ENCODE data around the gene ELFN2. TPM values are rescaled to one million over a fixed set of nuclear protein-coding genes. Genes with fewer than 3 reads are reported as not detected.

The ELFN2 gene
- polyA plus RNA-seq, 2 of the 4 experiments (the other 2 are of a cell fraction) = 0.94 to 8.1 TPM

GRCh38 chr22:37328017-37328416 lies 99.3 kb downstream of the ELFN2 start:
- FAIRE-seq (no peak), ATAC-seq (peak in 1 of 2 experiments; percentile 20; a peak in 3 of 6 replicates)
- POLR2A ChIA-PET = no interaction called here

DNA sequence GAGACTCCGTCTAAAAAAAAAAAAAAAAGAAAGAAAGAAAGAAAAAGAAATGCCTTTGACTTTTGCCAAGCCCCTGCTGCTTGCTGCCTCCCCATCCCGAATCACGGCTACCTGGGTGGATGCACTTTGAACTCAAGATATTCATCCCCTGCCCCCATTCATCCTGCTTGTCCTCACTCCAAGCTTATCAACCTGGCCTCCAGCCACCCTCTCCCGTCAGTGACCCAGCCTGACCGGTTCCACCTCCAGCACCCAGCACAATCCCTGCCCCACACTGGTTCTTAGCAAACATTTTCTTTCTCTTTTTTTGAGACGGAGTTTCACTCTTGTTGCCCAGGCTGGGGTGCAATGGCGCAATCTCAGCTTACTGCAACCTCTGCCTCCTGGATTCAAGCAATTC lies 100.6 kb downstream of the ELFN2 start:
- Histone ChIP-seq H3K9me3 (peaks cover 3% of the 10 kb centered on the region; the same call in 1 of the 3 replicates), H3K4me1 (peaks cover 77% of the 10 kb centered on the region), H3K4me2 (no peak overlapping the region), H3K4me3 (no peak overlapping the region), H3K27ac (peak overlapping the region; percentile 17 to 94; a peak in 5 of 6 replicates)
- FAIRE-seq (no peak), DNase-seq (ENCODE audit: low read depth in 1 of 2, low spot score in 1 of 2) (no peak), ATAC-seq (no peak)
- 64% methylated on average over 7 of the region's 7 CpGs for WGBS (ENCODE audit: missing lambda C conversion rate)
- ChIA-PET CTCF (interaction anchor here (2.4 kb wide), 1 partner anchor 10 kb away, joined by 12 read pairs; no protein-coding TSS in a partner anchor), POLR2A (no interaction called here)
- TF ChIP-seq, protein P1, sequence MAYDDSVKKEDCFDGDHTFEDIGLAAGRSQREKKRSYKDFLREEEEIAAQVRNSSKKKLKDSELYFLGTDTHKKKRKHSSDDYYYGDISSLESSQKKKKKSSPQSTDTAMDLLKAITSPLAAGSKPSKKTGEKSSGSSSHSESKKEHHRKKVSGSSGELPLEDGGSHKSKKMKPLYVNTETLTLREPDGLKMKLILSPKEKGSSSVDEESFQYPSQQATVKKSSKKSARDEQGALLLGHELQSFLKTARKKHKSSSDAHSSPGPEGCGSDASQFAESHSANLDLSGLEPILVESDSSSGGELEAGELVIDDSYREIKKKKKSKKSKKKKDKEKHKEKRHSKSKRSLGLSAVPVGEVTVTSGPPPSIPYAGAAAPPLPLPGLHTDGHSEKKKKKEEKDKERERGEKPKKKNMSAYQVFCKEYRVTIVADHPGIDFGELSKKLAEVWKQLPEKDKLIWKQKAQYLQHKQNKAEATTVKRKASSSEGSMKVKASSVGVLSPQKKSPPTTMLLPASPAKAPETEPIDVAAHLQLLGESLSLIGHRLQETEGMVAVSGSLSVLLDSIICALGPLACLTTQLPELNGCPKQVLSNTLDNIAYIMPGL (CRISPR knock-in tag; IDR thresholded peaks at IDR 0.05; ENCODE audit: borderline replicate concordance) = no peak
- TF ChIP-seq PBX3 (IDR thresholded peaks at IDR 0.05) = no peak
- TF ChIP-seq PHF8 (IDR thresholded peaks at IDR 0.05; ENCODE audit: borderline replicate concordance, low read depth) = no peak
- TF ChIP-seq FOSB (CRISPR knock-in tag; IDR thresholded peaks at IDR 0.05) = no peak
- no peak for TF ChIP-seq CBX8 (IDR thresholded peaks at IDR 0.05)
- no peak for TF ChIP-seq NFE2L2 (conservative IDR thresholded peaks at IDR 0.05; ENCODE audit: low read length)
- no peak for TF ChIP-seq JUNB (IDR thresholded peaks at IDR 0.05)
- no peak for TF ChIP-seq HOXB5 (CRISPR knock-in tag; IDR thresholded peaks at IDR 0.05)
- no peak for TF ChIP-seq RNF2 (IDR thresholded peaks at IDR 0.05; ENCODE audit: borderline replicate concordance, low read depth)
- no peak for TF ChIP-seq EHMT2 (IDR thresholded peaks at IDR 0.05; ENCODE audit: low read depth)

More at GRCh38 chr22:37328017-37328416, 99.3 kb downstream of the ELFN2 start:
- peak in 1 of 2 experiments; percentile 67 for DNase-seq (ENCODE audit: low read depth in 1 of 2, low spot score in 1 of 2)
- Histone ChIP-seq H3K9me3 (peaks cover 3% of the 10 kb centered on the region; the same call in 1 of the 3 replicates), H3K27ac (peak overlapping the region; percentile 67 to 94), H3K4me2 (peak overlapping the region; percentile 47), H3K4me1 (peaks cover 80% of the 10 kb centered on the region), H3K4me3 (no peak overlapping the region)
- WGBS (ENCODE audit: missing lambda C conversion rate) = 25% methylated on average over 8 of the region's 8 CpGs
- CTCF ChIA-PET = interaction anchor here (0.7 to 1.8 kb wide), 4 partner anchors 11 to 1572 kb away, joined by 3 to 6 read pairs (median 4); no protein-coding TSS in a partner anchor
- TF ChIP-seq CHD4 (IDR thresholded peaks at IDR 0.05; ENCODE audit: borderline replicate concordance) (no peak), RARB (CRISPR knock-in tag; IDR thresholded peaks at IDR 0.05) (no peak), MAX (IDR thresholded peaks at IDR 0.05) (peak; percentile 41; the same call in 1 of the 2 replicates), EHF (CRISPR knock-in tag; IDR thresholded peaks at IDR 0.05) (no peak), RFX5 (IDR thresholded peaks at IDR 0.05) (no peak), KDM5A (IDR thresholded peaks at IDR 0.05) (no peak), CHD2 (IDR thresholded peaks at IDR 0.05; ENCODE audit: low read length, partially characterized antibody) (no peak), NR3C1 (IDR thresholded peaks at IDR 0.05) (no peak), GATA3 (IDR thresholded peaks at IDR 0.05; ENCODE audit: borderline replicate concordance) (peak; percentile 22; the same call in 1 of the 2 replicates), NPAS2 (CRISPR knock-in tag; IDR thresholded peaks at IDR 0.05; ENCODE audit: borderline replicate concordance) (no peak), JUNB (IDR thresholded peaks at IDR 0.05) (peak; percentile 69), PBX3 (IDR thresholded peaks at IDR 0.05) (no peak), RNF2 (IDR thresholded peaks at IDR 0.05; ENCODE audit: borderline replicate concordance, low read depth) (no peak), CEBPB (IDR thresholded peaks at IDR 0.05) (no peak), POLR2AphosphoS2 (conservative IDR thresholded peaks at IDR 0.05; ENCODE audit: low read length) (no peak), HES2 (IDR thresholded peaks at IDR 0.05) (no peak), FOSL2 (IDR thresholded peaks at IDR 0.05) (peak; percentile 53; the same call in 1 of the 2 replicates), FOSL2 (CRISPR knock-in tag; IDR thresholded peaks at IDR 0.05) (peak; percentile 80), FOXS1 (CRISPR knock-in tag; IDR thresholded peaks at IDR 0.05) (no peak), MAFK (IDR thresholded peaks at IDR 0.05; ENCODE audit: partially characterized antibody) (no peak), CTCF (IDR thresholded peaks at IDR 0.05) (no peak), RAD21 (conservative IDR thresholded peaks at IDR 0.05 in 1 of 2, IDR thresholded peaks at IDR 0.05 in 1 of 2) (no peak), JUN (IDR thresholded peaks at IDR 0.05) (0 out of 5 replicates have a peak, but pooled peaks of 1 of the 2 experiments have one; percentile 25), HDAC2 (IDR thresholded peaks at IDR 0.05) (no peak), HOXB5 (CRISPR knock-in tag; IDR thresholded peaks at IDR 0.05) (no peak)
- TF ChIP-seq, protein P2, sequence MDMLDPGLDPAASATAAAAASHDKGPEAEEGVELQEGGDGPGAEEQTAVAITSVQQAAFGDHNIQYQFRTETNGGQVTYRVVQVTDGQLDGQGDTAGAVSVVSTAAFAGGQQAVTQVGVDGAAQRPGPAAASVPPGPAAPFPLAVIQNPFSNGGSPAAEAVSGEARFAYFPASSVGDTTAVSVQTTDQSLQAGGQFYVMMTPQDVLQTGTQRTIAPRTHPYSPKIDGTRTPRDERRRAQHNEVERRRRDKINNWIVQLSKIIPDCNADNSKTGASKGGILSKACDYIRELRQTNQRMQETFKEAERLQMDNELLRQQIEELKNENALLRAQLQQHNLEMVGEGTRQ (IDR thresholded peaks at IDR 0.05) = no peak
- TF ChIP-seq, protein P3, sequence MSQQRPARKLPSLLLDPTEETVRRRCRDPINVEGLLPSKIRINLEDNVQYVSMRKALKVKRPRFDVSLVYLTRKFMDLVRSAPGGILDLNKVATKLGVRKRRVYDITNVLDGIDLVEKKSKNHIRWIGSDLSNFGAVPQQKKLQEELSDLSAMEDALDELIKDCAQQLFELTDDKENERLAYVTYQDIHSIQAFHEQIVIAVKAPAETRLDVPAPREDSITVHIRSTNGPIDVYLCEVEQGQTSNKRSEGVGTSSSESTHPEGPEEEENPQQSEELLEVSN (IDR thresholded peaks at IDR 0.05; ENCODE audit: borderline replicate concordance, low read depth) = no peak

Data from A549 (cell line).